HCT116 (cell line): ENCODE measurements around the gene PYROXD2. TPM values are rescaled to one million over a fixed set of nuclear protein-coding genes. Genes with fewer than 3 reads are reported as not detected.

Experiments
- ATAC-seq: fragments of 200-7000 bp; cut with Tn5 transposase; 2 replicates; pipeline ENCODE4 v1.9.1; 2020; ENCODE audit warnings: mild to moderate bottlenecking, moderate library complexity
- BruUV-seq: library from RNA; stranded (reverse); fragments of 400-500 nt; replicated peaks from 2 replicates; lab custom pipeline; 2021; lab: Mats Ljungman, UMichigan
- CTCF ChIA-PET: fragments of 300-600 bp; sonication (Branson Sonifier 250); formaldehyde crosslinking; loops from one replicate; lab custom pipeline; 2021; ENCODE audit warnings: antibody characterized with exemption; lab: Charles Lee
- POLR2A ChIA-PET: fragments of 300-600, 350-600 bp; sonication (Branson Sonifier 250); formaldehyde crosslinking; loops from one replicate; lab custom pipeline; 2021; ENCODE audit warnings: antibody characterized with exemption; lab: Charles Lee
- RAD21 ChIA-PET, 2 experiments: fragments of 300-600 bp; sonication (Branson Sonifier 250); formaldehyde crosslinking; loops; one replicate each; lab custom pipeline; 2023; ENCODE audit warnings: low total read pairs in 2 of 2; ENCODE audit not compliant: uncharacterized antibody in 2 of 2, unreplicated experiment in 2 of 2, low non-redundant PET in 1 of 2; lab: Charles Lee
- DNase-seq: peaks from one replicate; pipeline ENCODE4 v3.0.0-alpha.2; 2010; ENCODE audit warnings: low read depth, low spot score
- H2AFZ ChIP-seq: fragments of 200-600 bp; shearing (Covaris generic), sonication (generic); 2 replicates; pipeline ENCODE4 v1.6.1; 2017; ENCODE audit warnings: low read depth, mixed run types, mixed read lengths, antibody characterized with exemption, low read length; ENCODE audit not compliant: poor library complexity, severe bottlenecking
- H3K27ac ChIP-seq: 2 replicates; pipeline ENCODE4 v1.5.1; 2012; ENCODE audit warnings: low read depth, low read length
- H3K27me3 ChIP-seq: fragments of 200-600 bp; sonication (generic); 2 replicates; pipeline ENCODE4 v1.6.1; 2016; ENCODE audit warnings: mixed run types, low read length, mixed read lengths; ENCODE audit not compliant: insufficient read depth
- H3K36me3 ChIP-seq, 2 experiments: fragments of 200-500 bp in 1 of 2; fragments of 200-600 bp in 1 of 2; sonication (Bioruptor generic) in 1 of 2; sonication (generic) in 1 of 2; 2 replicates each; pipeline versions ENCODE4 v1.5.1 to v1.6.1; 2014 to 2016; ENCODE audit warnings: low read length in 2 of 2, inconsistent platforms in 1 of 2, mixed read lengths in 1 of 2, mixed run types in 1 of 2; ENCODE audit not compliant: insufficient read depth in 2 of 2, control insufficient read depth in 1 of 2
- H3K4me1 ChIP-seq, 2 experiments: fragments of 200-600 bp in 1 of 2; sonication (generic) in 1 of 2; 2 replicates each; pipeline versions ENCODE4 v1.5.1 to v1.6.1; 2012 to 2017; ENCODE audit warnings: low read length in 2 of 2, inconsistent platforms in 1 of 2, mild to moderate bottlenecking in 1 of 2, mixed read lengths in 1 of 2, mixed run types in 1 of 2, moderate library complexity in 1 of 2; ENCODE audit not compliant: insufficient read depth in 2 of 2, control insufficient read depth in 1 of 2
- H3K4me2 ChIP-seq: fragments of 200-600 bp; sonication (generic); 2 replicates; pipeline ENCODE4 v1.6.1; 2017; ENCODE audit warnings: mixed run types, low read length, mixed read lengths
- H3K4me3 ChIP-seq, 2 experiments: fragments of 200-600 bp in 1 of 2; sonication (generic) in 1 of 2; replicated peaks in 1 of 2; 2 replicates each; pipeline ENCODE4 v1.5.1; 2011 to 2016; ENCODE audit warnings: low read length in 2 of 2, control low read depth in 1 of 2, low read depth in 1 of 2, mild to moderate bottlenecking in 1 of 2, mixed read lengths in 1 of 2, mixed run types in 1 of 2
- H3K79me2 ChIP-seq: fragments of 200-600 bp; sonication (generic); 2 replicates; pipeline ENCODE4 v1.6.1; 2017; ENCODE audit warnings: mild to moderate bottlenecking, mixed run types, low read length, moderate library complexity, mixed read lengths; ENCODE audit not compliant: insufficient read depth
- H3K9ac ChIP-seq: fragments of 200-600 bp; sonication (generic); 2 replicates; pipeline ENCODE4 v1.6.1; 2016; ENCODE audit warnings: low read length, mixed read lengths
- H3K9me2 ChIP-seq: fragments of 200-600 bp; sonication (generic), shearing (Covaris generic); 2 replicates; pipeline ENCODE4 v1.6.1; 2017; ENCODE audit warnings: mixed run types, mild to moderate bottlenecking, moderate library complexity; ENCODE audit not compliant: insufficient read depth
- H3K9me3 ChIP-seq, 2 experiments: fragments of 200-500 bp in 1 of 2; fragments of 200-600 bp in 1 of 2; sonication (Bioruptor generic) in 1 of 2; sonication (generic) in 1 of 2; 2 replicates each; pipeline ENCODE4 v1.6.1; 2014 to 2017; ENCODE audit warnings: low read length in 2 of 2, mixed read lengths in 2 of 2, inconsistent platforms in 1 of 2, low read depth in 1 of 2, mild to moderate bottlenecking in 1 of 2, mixed run types in 1 of 2, moderate library complexity in 1 of 2; ENCODE audit not compliant: control insufficient read depth in 1 of 2, insufficient read depth in 1 of 2
- H4K20me1 ChIP-seq: fragments of 200-600 bp; sonication (generic), shearing (Covaris generic); 2 replicates; pipeline ENCODE4 v1.6.1; 2017; ENCODE audit warnings: mixed run types, mild to moderate bottlenecking, moderate library complexity; ENCODE audit not compliant: insufficient read depth
- CBX3 ChIP-seq: IDR thresholded peaks from 2 replicates; pipeline ENCODE4 v1.6.1; 2012; ENCODE audit warnings: low read depth
- CEBPB ChIP-seq: IDR thresholded peaks from 2 replicates; pipeline ENCODE4 v1.6.1; 2012; ENCODE audit warnings: low read depth
- CTCF ChIP-seq, 3 experiments: fragments of 200-600 bp in 1 of 3; sonication (generic) in 1 of 3; IDR thresholded peaks in 2 of 3; conservative IDR thresholded peaks in 1 of 3; 2 replicates each; pipeline ENCODE4 v1.5.1; 2012 to 2017; ENCODE audit warnings: low read depth in 2 of 3, low read length in 2 of 3, antibody characterized with exemption in 1 of 3, borderline replicate concordance in 1 of 3, control low read depth in 1 of 3, mild to moderate bottlenecking in 1 of 3, mixed read lengths in 1 of 3, mixed run types in 1 of 3, moderate library complexity in 1 of 3; ENCODE audit not compliant: insufficient read depth in 1 of 3
- EZH2 ChIP-seq: fragments of 200-600 bp; sonication (generic); IDR thresholded peaks from 2 replicates; pipeline ENCODE4 v1.6.1; 2017; ENCODE audit warnings: antibody characterized with exemption, mixed run types
- FOSL1 ChIP-seq: IDR thresholded peaks from 2 replicates; pipeline ENCODE4 v1.6.1; 2012; ENCODE audit warnings: low read depth
- JUND ChIP-seq: IDR thresholded peaks from 2 replicates; pipeline ENCODE4 v1.6.1; 2012
- SIN3A ChIP-seq: IDR thresholded peaks from 2 replicates; pipeline ENCODE4 v1.6.1; 2012; ENCODE audit warnings: low read depth
- SP1 ChIP-seq: IDR thresholded peaks from 2 replicates; pipeline ENCODE4 v1.6.1; 2012; ENCODE audit warnings: low read depth
- SRF ChIP-seq: IDR thresholded peaks from 2 replicates; pipeline ENCODE4 v1.6.1; 2012; ENCODE audit warnings: low read depth
- TCF7L2 ChIP-seq: IDR thresholded peaks from 2 replicates; pipeline ENCODE4 v1.7.0; 2011; ENCODE audit warnings: borderline replicate concordance, inconsistent platforms; ENCODE audit not compliant: insufficient read depth, insufficient read length; ENCODE audit errors: extremely low read depth
- ZFX ChIP-seq: fragments of 450-650 bp; IDR thresholded peaks from 2 replicates; pipeline ENCODE4 v1.6.1; 2017
- intact Hi-C: fragments of 100-400 bp; cut with micrococcal nuclease; formaldehyde crosslinking; loops from 2 replicates; pipeline ENCODE4 v1.10.0; 2022
- total RNA-seq: library from RNA; stranded (reverse); gene quantifications from one replicate; pipeline ENCODE4 v1.2.1, GENCODE V29; 2021; ENCODE audit not compliant: unreplicated experiment
- TF ChIP-seq, protein P1 (sequence below): IDR thresholded peaks from 2 replicates; pipeline ENCODE4 v1.6.1; 2012; ENCODE audit warnings: low read depth

Gene PYROXD2
- total RNA-seq, 1 experiment from 2014 or later, result 14.2 TPM

DNA sequence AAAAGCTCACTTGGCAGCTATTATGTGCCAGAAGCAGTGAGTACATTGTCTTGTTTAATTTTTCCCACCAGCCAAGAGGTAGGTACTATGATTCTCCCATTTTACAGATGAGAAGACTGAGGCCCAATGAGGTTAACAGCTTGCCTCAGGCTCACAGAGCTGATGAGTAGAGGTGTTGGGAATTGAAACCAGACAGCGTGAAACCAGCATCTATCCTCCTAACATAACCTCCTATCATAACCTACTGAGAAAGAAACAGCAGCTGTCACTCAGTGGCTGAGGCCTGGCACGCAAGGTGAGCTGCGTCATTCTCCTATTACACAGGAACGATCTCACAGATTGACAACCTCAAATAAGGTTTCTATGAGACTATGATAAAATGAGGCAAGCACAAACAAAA is 6.2 kb downstream of the PYROXD2 start:
- no peak overlapping the region for H3K9ac ChIP-seq
- CTCF ChIA-PET, result interaction anchor here (1.8 kb wide), 1 partner anchor 17 kb away, joined by 6 read pairs; no protein-coding TSS in a partner anchor
- no peak for ATAC-seq
- BruUV-seq, result no TSS peak
- H3K4me2 ChIP-seq, result no peak overlapping the region
- no peak overlapping the region for H2AFZ ChIP-seq
- H3K4me1 ChIP-seq, result peaks cover 0 to 3% of the 10 kb centered on the region in 2 experiments; a peak in 2 of 4 replicates
- no peaks in the 10 kb centered on the region for H4K20me1 ChIP-seq
- H3K4me3 ChIP-seq, result no peak overlapping the region
- TF ChIP-seq TCF7L2 (no peak), JUND (no peak), FOSL1 (no peak), CBX3 (no peak), SP1 (no peak), CTCF (IDR thresholded peaks at IDR 0.05 in 2 of 3, conservative IDR thresholded peaks at IDR 0.05 in 1 of 3; ENCODE audit: borderline replicate concordance in 1 of 3, insufficient read depth in 1 of 3, low read depth in 2 of 3, low read length in 2 of 3) (no peak), ZFX (no peak), EZH2 (no peak), SIN3A (no peak), CEBPB (no peak), SRF (no peak)
- TF ChIP-seq, protein P1, sequence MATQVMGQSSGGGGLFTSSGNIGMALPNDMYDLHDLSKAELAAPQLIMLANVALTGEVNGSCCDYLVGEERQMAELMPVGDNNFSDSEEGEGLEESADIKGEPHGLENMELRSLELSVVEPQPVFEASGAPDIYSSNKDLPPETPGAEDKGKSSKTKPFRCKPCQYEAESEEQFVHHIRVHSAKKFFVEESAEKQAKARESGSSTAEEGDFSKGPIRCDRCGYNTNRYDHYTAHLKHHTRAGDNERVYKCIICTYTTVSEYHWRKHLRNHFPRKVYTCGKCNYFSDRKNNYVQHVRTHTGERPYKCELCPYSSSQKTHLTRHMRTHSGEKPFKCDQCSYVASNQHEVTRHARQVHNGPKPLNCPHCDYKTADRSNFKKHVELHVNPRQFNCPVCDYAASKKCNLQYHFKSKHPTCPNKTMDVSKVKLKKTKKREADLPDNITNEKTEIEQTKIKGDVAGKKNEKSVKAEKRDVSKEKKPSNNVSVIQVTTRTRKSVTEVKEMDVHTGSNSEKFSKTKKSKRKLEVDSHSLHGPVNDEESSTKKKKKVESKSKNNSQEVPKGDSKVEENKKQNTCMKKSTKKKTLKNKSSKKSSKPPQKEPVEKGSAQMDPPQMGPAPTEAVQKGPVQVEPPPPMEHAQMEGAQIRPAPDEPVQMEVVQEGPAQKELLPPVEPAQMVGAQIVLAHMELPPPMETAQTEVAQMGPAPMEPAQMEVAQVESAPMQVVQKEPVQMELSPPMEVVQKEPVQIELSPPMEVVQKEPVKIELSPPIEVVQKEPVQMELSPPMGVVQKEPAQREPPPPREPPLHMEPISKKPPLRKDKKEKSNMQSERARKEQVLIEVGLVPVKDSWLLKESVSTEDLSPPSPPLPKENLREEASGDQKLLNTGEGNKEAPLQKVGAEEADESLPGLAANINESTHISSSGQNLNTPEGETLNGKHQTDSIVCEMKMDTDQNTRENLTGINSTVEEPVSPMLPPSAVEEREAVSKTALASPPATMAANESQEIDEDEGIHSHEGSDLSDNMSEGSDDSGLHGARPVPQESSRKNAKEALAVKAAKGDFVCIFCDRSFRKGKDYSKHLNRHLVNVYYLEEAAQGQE, result no peak
- TF ChIP-seq, all 23 proteins: peak for 0
- RAD21 ChIA-PET, result no interaction called here
- Histone ChIP-seq H3K27ac (no peak overlapping the region), H3K36me3 (no peaks in the 10 kb centered on the region), H3K27me3 (no peaks in the 10 kb centered on the region), H3K9me2 (no peaks in the 10 kb centered on the region), H3K79me2 (0 out of 2 replicates have a peak, but pooled peaks cover 2% of the 10 kb centered on the region), H3K9me3 (no peaks in the 10 kb centered on the region)
- POLR2A ChIA-PET, result no interaction called here
- no peak for DNase-seq
- intact Hi-C loops, result no loop called here
